Mesothelial cell of epicardium (in vitro differentiated cells): Measurements from ENCODE around the gene C5orf58. TPM values are rescaled to one million over a fixed set of nuclear protein-coding genes. Genes with fewer than 3 reads are reported as not detected.
"Not testable (repeated sequence)": the region's sequence is repeated elsewhere in the genome, so short reads cannot be mapped to it uniquely, and the experiment has no call there.

ENCODE experiments used
- DNase-seq, 2 experiments: peaks; one replicate each; pipeline ENCODE4 v3.0.0; 2021; ENCODE audit warnings: low spot score in 2 of 2; ENCODE audit not compliant: unreplicated experiment in 2 of 2
- H3K27ac Mint-ChIP-seq: 2 replicates; pipeline ENCODE4 v1.8.0; 2021; ENCODE audit warnings: mixed read lengths
- H3K27me3 Mint-ChIP-seq: 2 replicates; pipeline ENCODE4 v1.8.0; 2021; ENCODE audit warnings: low read depth, mixed read lengths
- H3K36me3 Mint-ChIP-seq: 2 replicates; pipeline ENCODE4 v1.8.0; 2021; ENCODE audit warnings: mixed read lengths
- H3K4me1 Mint-ChIP-seq: 2 replicates; pipeline ENCODE4 v1.8.0; 2021; ENCODE audit warnings: mixed read lengths
- H3K4me3 Mint-ChIP-seq: 2 replicates; pipeline ENCODE4 v1.8.0; 2021; ENCODE audit warnings: mild to moderate bottlenecking, moderate library complexity, mixed read lengths
- H3K9me3 Mint-ChIP-seq: 2 replicates; pipeline ENCODE4 v1.8.0; 2021; ENCODE audit warnings: mixed read lengths
- CTCF ChIP-seq: fragments of 200-600 bp; sonication (generic); IDR thresholded peaks from one replicate; pipeline ENCODE4 v1.5.0; 2021; ENCODE audit warnings: antibody characterized with exemption; ENCODE audit not compliant: unreplicated experiment
- total RNA-seq: library from RNA; stranded (reverse); gene quantifications from 3 replicates; pipeline ENCODE4 v1.2.1, GENCODE V29; 2021

The C5orf58 gene
- total RNA-seq, 1 donor from 2014 or later, result not detected

GRCh38 chr5:170247363-170247762, 14.6 kb downstream of the C5orf58 start:
- no peaks in the 10 kb centered on the region for H3K36me3 Mint-ChIP-seq
- H3K4me1 Mint-ChIP-seq, result peaks cover 49% of the 10 kb centered on the region
- TF ChIP-seq CTCF, result no peak
- DNase-seq, result no peak
- H3K9me3 Mint-ChIP-seq, result no peaks in the 10 kb centered on the region
- H3K27ac Mint-ChIP-seq, result no peak overlapping the region
- H3K4me3 Mint-ChIP-seq, result no peak overlapping the region
- no peaks in the 10 kb centered on the region for H3K27me3 Mint-ChIP-seq

- Mint-ChIP-seq H3K9me3 (no peaks in the 10 kb centered on the region), H3K4me1 (peaks cover 49% of the 10 kb centered on the region), H3K27me3 (no peaks in the 10 kb centered on the region), H3K36me3 (no peaks in the 10 kb centered on the region), H3K27ac (no peak overlapping the region), H3K4me3 (no peak overlapping the region)
- DNase-seq, result no peak
- TF ChIP-seq CTCF, result no peak
Measured at GRCh38 chr5:170248172-170248930, 15.6 kb downstream of the C5orf58 start.

GRCh38 chr5:170248931-170249227, 16.1 kb downstream of the C5orf58 start:
- H3K27me3 Mint-ChIP-seq, DNase-seq, H3K4me3 Mint-ChIP-seq, H3K9me3 Mint-ChIP-seq, H3K27ac Mint-ChIP-seq, H3K36me3 Mint-ChIP-seq: not testable (repeated sequence)
- H3K4me1 Mint-ChIP-seq, result peaks cover 49% of the 10 kb centered on the region

- peaks cover 49% of the 10 kb centered on the region for H3K4me1 Mint-ChIP-seq
- peaks cover 1% of the 10 kb centered on the region for H3K27me3 Mint-ChIP-seq
- no peak overlapping the region for H3K4me3 Mint-ChIP-seq
- no peak overlapping the region for H3K27ac Mint-ChIP-seq
- no peak for DNase-seq
- no peak for TF ChIP-seq CTCF
- no peaks in the 10 kb centered on the region for H3K9me3 Mint-ChIP-seq
- H3K36me3 Mint-ChIP-seq, result no peaks in the 10 kb centered on the region
Measured at GRCh38 chr5:170249355-170249754, 16.6 kb downstream of the C5orf58 start.

GRCh38 chr5:170250810-170251317, 18.1 kb downstream of the C5orf58 start:
- no peaks in the 10 kb centered on the region for H3K36me3 Mint-ChIP-seq
- H3K27ac Mint-ChIP-seq, result no peak overlapping the region
- TF ChIP-seq CTCF, result no peak
- no peaks in the 10 kb centered on the region for H3K9me3 Mint-ChIP-seq
- H3K4me3 Mint-ChIP-seq, result no peak overlapping the region
- no peak for DNase-seq
- peaks cover 5% of the 10 kb centered on the region for H3K27me3 Mint-ChIP-seq
- peaks cover 46% of the 10 kb centered on the region for H3K4me1 Mint-ChIP-seq

- H3K4me1 Mint-ChIP-seq, result peaks cover 42% of the 10 kb centered on the region
Measured at GRCh38 chr5:170251462-170251861, 18.7 kb downstream of the C5orf58 start.

More at GRCh38 chr5:170251462-170251861, 18.7 kb downstream of the C5orf58 start:
- H3K9me3 Mint-ChIP-seq, result no peaks in the 10 kb centered on the region
- no peak overlapping the region for H3K4me3 Mint-ChIP-seq
- no peak for DNase-seq
- peaks cover 5% of the 10 kb centered on the region for H3K27me3 Mint-ChIP-seq
- TF ChIP-seq CTCF, result no peak
- no peak overlapping the region for H3K27ac Mint-ChIP-seq
- H3K36me3 Mint-ChIP-seq, result no peaks in the 10 kb centered on the region
